Mucosa of descending colon (tissue), 3 donors: ENCODE data around the gene ABHD17A. TPM values are rescaled to one million over a fixed set of nuclear protein-coding genes. Genes with fewer than 3 reads are reported as not detected.

ENCODE experiments used
- ATAC-seq: fragments of 200-7000 bp; cut with Tn5 transposase; one replicate; pipeline ENCODE4 v1.9.1; 2020; ENCODE audit warnings: mild to moderate bottlenecking, moderate library complexity
- DNase-seq, 3 donors: peaks; one replicate each; pipeline ENCODE4 v3.0.0-alpha.2; 2020
- H3K36me3 ChIP-seq: fragments of 200-600 bp; one replicate; pipeline ENCODE4 v1.8.0; 2021; ENCODE audit warnings: low read depth, mild to moderate bottlenecking
- H3K4me1 ChIP-seq: fragments of 200-600 bp; one replicate; pipeline ENCODE4 v1.8.0; 2021; ENCODE audit warnings: low read depth, mild to moderate bottlenecking
- H3K4me3 ChIP-seq: fragments of 200-600 bp; one replicate; pipeline ENCODE4 v1.8.0; 2021; ENCODE audit warnings: mild to moderate bottlenecking
- H3K9me3 ChIP-seq: fragments of 200-600 bp; one replicate; pipeline ENCODE4 v1.8.0; 2021; ENCODE audit warnings: mild to moderate bottlenecking
- CTCF ChIP-seq: fragments of 200-600 bp; IDR thresholded peaks from one replicate; pipeline ENCODE4 v1.8.0; 2022; ENCODE audit warnings: antibody characterized with exemption, mild to moderate bottlenecking
- intact Hi-C, 2 donors: fragments of 100-400 bp; cut with DNase I in 1 of 2; cut with micrococcal nuclease in 1 of 2; formaldehyde crosslinking; loops; one replicate each; pipeline versions ENCODE4 v1.11.0 to v1.11.1; 2022; cut with DNase I, micrococcal nuclease
- total RNA-seq, 3 donors: library from RNA; stranded (reverse); fragmentation: NEBNext Ultra II Directional in 2 of 3; extraction: Animal tissue kit (Norgen Biotek cat#: 25700) in 2 of 3; gene quantifications; one replicate each; pipeline versions ENCODE4 v1.2.1 to v1.2.4, GENCODE V29; 2021 to 2023
- donor health status: DM: no; HTN: no; CAD: no; lungs with moderate emphysema.
- donor health status: DM: no; HTN: no; CAD: no.
- donor health status: DM: no; HTN: yes; CAD: no.

Gene ABHD17A
- total RNA-seq, 3 donors from 2014 or later: 60.9 to 65.8 (median 65.8) TPM

- ATAC-seq: no peak
- H3K36me3 ChIP-seq: no peaks in the 10 kb centered on the region
These were observed 51.8 kb downstream of the ABHD17A start for GRCh38 chr19:1833540-1833939.

GRCh38 chr19:1832046-1832663, 53.1 kb downstream of the ABHD17A start:
- Histone ChIP-seq H3K36me3 (no peaks in the 10 kb centered on the region), H3K4me1 (no peaks in the 10 kb centered on the region), H3K4me3 (no peak overlapping the region), H3K9me3 (no peaks in the 10 kb centered on the region)
- ATAC-seq: no peak
- intact Hi-C loops: no loop called here
- no peak for DNase-seq
- TF ChIP-seq CTCF: no peak

More at GRCh38 chr19:1833540-1833939, 51.8 kb downstream of the ABHD17A start:
- intact Hi-C loops: no loop called here
- no peak for TF ChIP-seq CTCF
- Histone ChIP-seq H3K4me3 (no peak overlapping the region), H3K4me1 (peaks cover 9% of the 10 kb centered on the region), H3K9me3 (no peaks in the 10 kb centered on the region)
- no peak for DNase-seq

- DNase-seq (no peak), ATAC-seq (no peak)
- H3K4me1 ChIP-seq: no peaks in the 10 kb centered on the region
- TF ChIP-seq CTCF: no peak
- intact Hi-C loops: no loop called here
- H3K36me3 ChIP-seq: no peaks in the 10 kb centered on the region
- no peak overlapping the region for H3K4me3 ChIP-seq
- no peaks in the 10 kb centered on the region for H3K9me3 ChIP-seq
These were observed 54.3 kb downstream of the ABHD17A start for GRCh38 chr19:1830978-1831377.

GRCh38 chr19:1830568-1830967, 54.7 kb downstream of the ABHD17A start:
- Histone ChIP-seq H3K36me3 (no peaks in the 10 kb centered on the region), H3K4me1 (no peaks in the 10 kb centered on the region), H3K9me3 (no peaks in the 10 kb centered on the region), H3K4me3 (no peak overlapping the region)
- TF ChIP-seq CTCF: no peak
- intact Hi-C loops: no loop called here
- ATAC-seq: no peak
- no peak for DNase-seq

GRCh38 chr19:1829958-1830357, 55.3 kb downstream of the ABHD17A start:
- no peaks in the 10 kb centered on the region for H3K4me1 ChIP-seq
- intact Hi-C loops: no loop called here
- TF ChIP-seq CTCF: no peak
- H3K36me3 ChIP-seq: no peaks in the 10 kb centered on the region
- ATAC-seq (no peak), DNase-seq (no peak)
- no peak overlapping the region for H3K4me3 ChIP-seq
- no peaks in the 10 kb centered on the region for H3K9me3 ChIP-seq
